Activated CD8-positive, alpha-beta memory T cell treated with anti-CD3 and anti-CD28 coated beads, Interleukin-2, amount 10 ng/mL, durations not matched to agents 7 days and 5 days (primary cell): ENCODE measurements around the gene ZNF236. TPM values are rescaled to one million over a fixed set of nuclear protein-coding genes. Genes with fewer than 3 reads are reported as not detected.
"Not testable (repeated sequence)": the region's sequence is repeated elsewhere in the genome, so short reads cannot be mapped to it uniquely, and the experiment has no call there.

Experiments used
- ATAC-seq: fragments of 150-1000 bp; cut with Tn5 transposase; one replicate; pipeline ENCODE4 v1.10.0; 2021; ENCODE audit warnings: moderate library complexity
- CTCF ChIA-PET: fragments of 350-600 bp; sonication (Branson Sonifier 250); formaldehyde crosslinking; loops from one replicate; lab custom pipeline; 2021; ENCODE audit warnings: antibody characterized with exemption; lab: Charles Lee
- DNase-seq: peaks from one replicate; pipeline ENCODE4 v3.0.0-alpha.2; 2020
- H3K27ac Mint-ChIP-seq: one replicate; pipeline ENCODE4 v1.8.0; 2021; ENCODE audit warnings: mild to moderate bottlenecking, mixed read lengths
- H3K27me3 Mint-ChIP-seq: one replicate; pipeline ENCODE4 v1.8.0; 2021; ENCODE audit warnings: mixed read lengths
- H3K36me3 Mint-ChIP-seq: one replicate; pipeline ENCODE4 v1.8.0; 2021; ENCODE audit warnings: mild to moderate bottlenecking, mixed read lengths
- H3K4me1 Mint-ChIP-seq: one replicate; pipeline ENCODE4 v1.8.0; 2021; ENCODE audit warnings: mixed read lengths
- H3K4me3 Mint-ChIP-seq: one replicate; pipeline ENCODE4 v1.8.0; 2021; ENCODE audit warnings: mild to moderate bottlenecking, moderate library complexity, mixed read lengths
- H3K9me3 Mint-ChIP-seq: one replicate; pipeline ENCODE4 v1.8.0; 2022; ENCODE audit warnings: low read depth, mixed read lengths
- total RNA-seq, 2 experiments: library from RNA; stranded (reverse); gene quantifications; one replicate each; pipeline ENCODE4 v1.2.3, GENCODE V29; 2021

Gene ZNF236
- total RNA-seq, 2 experiments from 2014 or later: 16.8 to 22.9 TPM

GRCh38 chr18:76988827-76989646 lies 166.7 kb downstream of the ZNF236 start:
- CTCF ChIA-PET: interaction anchor here (1.1 to 2.6 kb wide), 2 partner anchors 8 to 11 kb away, joined by 4 to 16 read pairs; no protein-coding TSS in a partner anchor
- no peak overlapping the region for H3K27ac Mint-ChIP-seq
- H3K4me3 Mint-ChIP-seq: no peak overlapping the region
- no peaks in the 10 kb centered on the region for H3K36me3 Mint-ChIP-seq
- no peaks in the 10 kb centered on the region for H3K9me3 Mint-ChIP-seq
- H3K4me1 Mint-ChIP-seq: peaks cover 3% of the 10 kb centered on the region
- ATAC-seq (no peak), DNase-seq (no peak)
- H3K27me3 Mint-ChIP-seq: no peaks in the 10 kb centered on the region

DNA sequence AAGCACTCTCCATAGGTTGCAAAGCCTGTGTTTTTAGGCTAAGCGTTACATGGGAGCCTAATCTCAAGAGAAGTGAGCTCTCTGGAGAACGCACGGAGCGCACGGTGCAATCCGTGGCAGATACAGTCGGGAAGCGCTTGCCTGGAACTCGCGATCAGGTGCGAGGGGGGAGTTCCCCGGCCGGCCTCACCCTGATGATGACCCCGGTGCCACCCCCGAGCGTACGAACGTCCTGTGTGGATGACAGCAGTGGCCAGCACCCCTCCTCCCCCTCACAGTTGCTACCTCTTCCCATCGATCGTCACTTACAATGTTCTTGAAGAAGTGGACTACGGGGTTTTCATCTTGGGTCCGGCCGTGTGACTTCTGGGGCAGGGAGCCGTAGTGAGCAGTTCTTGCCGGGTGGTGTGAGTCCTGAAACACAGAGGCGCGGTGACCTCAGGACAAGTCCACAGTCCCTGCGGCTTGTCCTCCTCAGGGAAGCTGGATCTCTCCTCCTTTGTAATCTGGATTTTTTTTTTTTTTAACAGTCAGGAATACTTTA lies 167.4 kb downstream of the ZNF236 start:
- H3K4me1 Mint-ChIP-seq: peaks cover 3% of the 10 kb centered on the region
- DNase-seq: no peak
- H3K27me3 Mint-ChIP-seq: no peaks in the 10 kb centered on the region
- H3K36me3 Mint-ChIP-seq: no peaks in the 10 kb centered on the region
- no peak overlapping the region for H3K4me3 Mint-ChIP-seq
- CTCF ChIA-PET: interaction anchor here (2.6 kb wide), 1 partner anchor 11 kb away, joined by 16 read pairs; no protein-coding TSS in a partner anchor
- no peak for ATAC-seq
- no peak overlapping the region for H3K27ac Mint-ChIP-seq
- H3K9me3 Mint-ChIP-seq: no peaks in the 10 kb centered on the region

DNA sequence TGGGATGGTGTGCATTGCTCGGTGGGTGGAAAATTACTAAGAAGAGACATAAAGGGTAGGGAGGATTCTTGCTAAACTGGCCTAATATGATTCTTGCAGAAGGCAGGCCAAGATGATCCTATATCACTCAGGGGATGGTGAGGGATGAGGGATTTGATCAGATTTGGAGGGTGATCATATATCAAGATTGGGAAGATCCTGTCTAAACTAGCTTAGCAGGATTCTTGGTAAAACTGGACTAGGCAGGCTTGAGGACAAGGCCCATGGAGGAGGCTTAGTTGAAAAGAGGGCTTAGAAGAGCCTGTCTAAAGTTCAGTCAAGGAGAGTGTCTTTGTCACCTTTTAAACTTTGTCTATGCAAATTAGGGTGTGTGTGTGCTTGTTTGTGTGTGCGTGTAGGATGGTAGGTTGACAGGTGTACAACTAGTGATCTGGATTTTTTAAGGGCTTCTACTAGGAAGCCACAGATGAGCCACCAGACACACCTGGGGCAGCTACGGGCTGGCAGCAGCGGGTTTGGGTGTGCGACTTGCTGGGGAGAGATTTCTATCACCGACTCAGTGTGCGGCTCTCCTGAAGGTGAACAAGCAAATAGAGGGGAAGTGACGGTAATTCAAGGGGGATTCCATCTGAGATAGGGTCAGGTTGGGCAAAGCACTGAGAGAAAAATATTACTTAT lies 168.1 kb downstream of the ZNF236 start:
- not testable (repeated sequence) for H3K4me1 Mint-ChIP-seq, H3K27me3 Mint-ChIP-seq, H3K27ac Mint-ChIP-seq, H3K36me3 Mint-ChIP-seq, H3K4me3 Mint-ChIP-seq, ATAC-seq, H3K9me3 Mint-ChIP-seq, DNase-seq
- CTCF ChIA-PET: interaction anchor here (1.1 to 2.6 kb wide), 3 partner anchors 8 to 10 kb away, joined by 3 to 16 read pairs (median 10); no protein-coding TSS in a partner anchor

DNA sequence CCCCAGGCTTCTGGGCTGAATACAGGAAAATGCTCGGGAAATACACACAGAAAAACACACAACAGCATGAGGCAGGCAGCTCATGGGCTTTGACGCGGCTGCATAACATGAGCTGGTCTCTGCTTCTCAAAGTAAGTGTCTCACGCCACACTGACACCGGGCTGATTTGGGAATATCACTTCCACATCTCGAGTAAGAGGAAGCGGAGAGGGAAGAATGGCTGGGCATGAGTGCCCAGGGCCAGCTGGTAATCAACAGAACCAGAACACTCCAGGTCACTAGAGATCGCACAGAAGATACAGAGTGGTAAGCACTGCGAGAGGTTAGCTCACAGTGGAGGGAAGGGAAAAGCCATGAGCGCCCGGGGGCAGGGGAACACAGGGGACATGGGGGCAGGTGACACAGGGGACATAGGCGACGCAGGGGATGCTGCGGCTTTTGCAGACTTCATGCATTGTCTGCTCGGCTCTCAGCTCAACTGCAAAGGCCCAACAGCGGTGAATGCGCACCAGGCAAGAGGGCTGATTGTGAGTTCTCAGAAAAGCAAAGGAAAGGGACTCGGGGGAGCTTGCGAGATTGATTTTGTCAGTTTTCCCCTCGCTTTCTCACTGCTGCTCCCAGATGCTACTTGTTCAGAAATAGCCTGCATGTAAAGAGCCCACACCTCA lies 168.8 kb downstream of the ZNF236 start:
- Mint-ChIP-seq H3K9me3 (no peaks in the 10 kb centered on the region), H3K27me3 (no peaks in the 10 kb centered on the region), H3K36me3 (no peaks in the 10 kb centered on the region), H3K4me1 (peaks cover 3% of the 10 kb centered on the region), H3K27ac (no peak overlapping the region), H3K4me3 (no peak overlapping the region)
- ATAC-seq (no peak), DNase-seq (no peak)
- CTCF ChIA-PET: interaction anchor here (1.1 to 1.5 kb wide), 2 partner anchors 8 to 9 kb away, joined by 3 to 10 read pairs; no protein-coding TSS in a partner anchor

DNA sequence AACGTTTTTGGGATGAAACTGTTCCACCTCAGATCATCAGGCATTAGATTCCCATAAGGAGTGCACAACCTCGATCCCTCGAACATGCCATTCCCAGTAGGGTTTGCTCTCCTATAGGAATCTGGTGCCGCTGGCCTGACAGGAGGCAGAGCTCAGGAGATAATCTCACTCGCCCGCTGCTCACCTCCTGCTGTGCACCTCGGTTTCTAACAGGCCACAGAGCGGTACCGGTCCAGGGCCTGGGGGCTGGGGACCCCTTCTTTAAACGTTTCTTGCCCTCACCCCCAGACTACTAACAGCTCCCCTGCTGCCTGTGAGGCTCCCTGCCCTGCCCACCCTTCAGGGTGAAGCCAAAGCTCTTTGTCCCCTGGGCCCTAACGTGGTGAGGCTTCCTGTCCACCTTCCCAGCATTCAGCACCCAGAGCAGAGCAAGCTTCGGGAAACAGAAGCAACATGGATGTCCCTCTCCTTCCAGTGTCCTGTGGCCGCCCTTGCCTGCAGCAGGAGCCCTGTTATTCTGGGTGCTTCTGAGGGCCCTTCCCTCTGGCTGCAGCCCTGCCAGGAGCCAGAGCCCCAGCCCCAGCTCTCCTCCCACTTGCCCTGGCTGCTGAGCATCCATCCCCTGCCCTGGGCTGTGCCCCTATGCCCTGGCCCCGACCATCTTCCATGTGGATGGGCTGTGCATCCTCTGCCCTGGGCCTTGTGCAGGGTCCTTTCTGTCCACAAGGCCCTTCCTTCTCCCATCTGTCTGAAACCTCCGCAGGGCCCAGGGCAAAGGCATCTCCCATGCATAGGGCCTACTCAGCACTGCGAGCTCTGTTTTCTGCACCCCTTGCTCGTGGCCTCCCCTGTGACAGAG lies 170.1 kb downstream of the ZNF236 start:
- Mint-ChIP-seq H3K4me1 (peaks cover 3% of the 10 kb centered on the region), H3K27ac (no peak overlapping the region)

GRCh38 chr18:76993085-76993382 lies 170.7 kb downstream of the ZNF236 start:
- H3K9me3 Mint-ChIP-seq: no peaks in the 10 kb centered on the region
- H3K4me1 Mint-ChIP-seq: peaks cover 3% of the 10 kb centered on the region
- H3K36me3 Mint-ChIP-seq: no peaks in the 10 kb centered on the region
- CTCF ChIA-PET: no interaction called here
- no peaks in the 10 kb centered on the region for H3K27me3 Mint-ChIP-seq
- DNase-seq (no peak), ATAC-seq (no peak)
- H3K27ac Mint-ChIP-seq: no peak overlapping the region
- H3K4me3 Mint-ChIP-seq: no peak overlapping the region

More for the DNA sequence above, 170.1 kb downstream of the ZNF236 start:
- no peak for ATAC-seq
- DNase-seq: no peak
- H3K9me3 Mint-ChIP-seq: no peaks in the 10 kb centered on the region
- no peaks in the 10 kb centered on the region for H3K36me3 Mint-ChIP-seq
- no peaks in the 10 kb centered on the region for H3K27me3 Mint-ChIP-seq
- CTCF ChIA-PET: interaction anchor here (1.5 kb wide), 1 partner anchor 8 kb away, joined by 10 read pairs; no protein-coding TSS in a partner anchor
- H3K4me3 Mint-ChIP-seq: no peak overlapping the region

DNA sequence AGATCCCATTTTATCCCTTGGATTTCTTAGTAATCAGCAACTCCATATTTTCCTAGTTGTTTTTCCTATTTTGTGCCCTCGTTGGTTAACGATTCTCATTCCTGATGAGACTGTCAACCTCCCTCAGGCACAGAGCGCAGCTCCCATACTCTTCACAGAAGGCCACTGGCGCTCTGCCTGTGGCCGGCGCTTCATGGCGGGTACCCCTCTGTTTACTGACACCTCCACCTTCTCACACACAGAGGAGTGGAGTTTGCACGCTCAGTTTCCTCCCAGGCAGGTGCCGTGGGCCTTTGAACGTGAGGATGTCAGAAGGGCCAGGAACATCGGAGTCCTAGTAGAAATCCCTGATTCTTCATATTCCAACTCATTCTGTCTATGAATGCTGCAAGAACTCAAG lies 171.2 kb downstream of the ZNF236 start:
- peaks cover 3% of the 10 kb centered on the region for H3K4me1 Mint-ChIP-seq
- no peak overlapping the region for H3K27ac Mint-ChIP-seq
- no peaks in the 10 kb centered on the region for H3K36me3 Mint-ChIP-seq
- no peaks in the 10 kb centered on the region for H3K27me3 Mint-ChIP-seq
- no peak overlapping the region for H3K4me3 Mint-ChIP-seq
- no peaks in the 10 kb centered on the region for H3K9me3 Mint-ChIP-seq
- ATAC-seq (no peak), DNase-seq (no peak)
- CTCF ChIA-PET: no interaction called here

DNA sequence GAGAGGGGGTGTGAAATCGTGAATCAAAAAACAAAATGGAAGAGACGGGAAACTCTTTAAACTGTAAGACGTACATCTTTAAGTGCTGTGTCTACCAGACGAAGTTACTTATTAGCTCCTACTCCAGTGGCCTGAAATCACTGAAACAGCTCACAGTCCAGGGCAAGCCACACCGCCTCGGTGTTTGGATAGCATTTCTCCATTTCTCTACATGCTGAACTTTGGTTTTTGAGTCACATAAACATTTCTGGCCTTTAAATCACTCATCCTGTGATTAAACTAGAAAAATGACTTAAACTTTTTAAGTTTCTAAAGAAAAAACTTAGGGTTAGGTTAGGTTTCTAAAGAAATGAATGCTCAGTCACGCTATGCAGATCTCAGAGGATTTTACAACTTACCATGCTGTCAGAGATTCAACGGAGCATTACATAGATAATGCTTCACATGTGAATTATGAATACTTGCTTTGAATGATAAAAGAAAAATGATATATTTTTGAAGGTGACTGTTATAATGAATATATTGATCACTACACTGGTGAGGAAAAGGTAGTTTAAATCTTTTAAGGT lies 171.8 kb downstream of the ZNF236 start:
- H3K27ac Mint-ChIP-seq: no peak overlapping the region
- no peaks in the 10 kb centered on the region for H3K9me3 Mint-ChIP-seq
- DNase-seq (no peak), ATAC-seq (no peak)
- H3K4me1 Mint-ChIP-seq: peaks cover 4% of the 10 kb centered on the region
- no peaks in the 10 kb centered on the region for H3K36me3 Mint-ChIP-seq
- CTCF ChIA-PET: interaction anchor here (4.1 kb wide), 1 partner anchor 10 kb away, joined by 22 read pairs; no protein-coding TSS in a partner anchor
- H3K27me3 Mint-ChIP-seq: no peaks in the 10 kb centered on the region
- H3K4me3 Mint-ChIP-seq: no peak overlapping the region

- ATAC-seq: no peak
- H3K27ac Mint-ChIP-seq: no peak overlapping the region
- CTCF ChIA-PET: interaction anchor here (1.7 to 4.1 kb wide), 3 partner anchors 12 to 216 kb away, joined by 6 to 22 read pairs (median 7); no protein-coding TSS in a partner anchor
These were observed 173.5 kb downstream of the ZNF236 start for GRCh38 chr18:76995896-76996295.

DNA sequence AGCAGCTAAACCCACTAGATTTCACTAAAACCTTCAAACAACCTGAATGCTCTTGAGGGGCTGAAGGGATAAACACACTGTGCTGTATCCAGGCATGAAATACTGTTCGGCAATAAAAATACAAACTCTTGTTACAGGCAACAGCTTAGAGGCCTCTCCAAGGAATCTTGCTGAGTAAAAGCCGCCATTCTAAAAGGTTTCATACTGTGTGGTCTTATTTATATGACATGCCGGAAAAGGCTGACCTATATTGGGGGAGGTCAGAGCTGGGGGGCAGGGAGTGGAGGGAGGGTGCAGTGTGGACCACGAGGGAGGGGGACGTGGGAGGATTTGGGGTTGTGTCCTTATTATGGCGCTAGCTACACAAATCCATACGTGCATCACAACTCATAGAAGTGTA lies 174.1 kb downstream of the ZNF236 start:
- ATAC-seq (no peak), DNase-seq (no peak)
- CTCF ChIA-PET: interaction anchor here (1.7 to 4.1 kb wide), 3 partner anchors 12 to 215 kb away, joined by 6 to 22 read pairs (median 7); no protein-coding TSS in a partner anchor
- Mint-ChIP-seq H3K4me1 (peaks cover 13% of the 10 kb centered on the region), H3K9me3 (no peaks in the 10 kb centered on the region), H3K36me3 (no peaks in the 10 kb centered on the region), H3K4me3 (no peak overlapping the region), H3K27ac (no peak overlapping the region), H3K27me3 (no peaks in the 10 kb centered on the region)

More at GRCh38 chr18:76995896-76996295, 173.5 kb downstream of the ZNF236 start:
- peaks cover 13% of the 10 kb centered on the region for H3K4me1 Mint-ChIP-seq
- H3K27me3 Mint-ChIP-seq: no peaks in the 10 kb centered on the region
- no peak for DNase-seq
- H3K36me3 Mint-ChIP-seq: no peaks in the 10 kb centered on the region
- no peak overlapping the region for H3K4me3 Mint-ChIP-seq
- H3K9me3 Mint-ChIP-seq: no peaks in the 10 kb centered on the region

DNA sequence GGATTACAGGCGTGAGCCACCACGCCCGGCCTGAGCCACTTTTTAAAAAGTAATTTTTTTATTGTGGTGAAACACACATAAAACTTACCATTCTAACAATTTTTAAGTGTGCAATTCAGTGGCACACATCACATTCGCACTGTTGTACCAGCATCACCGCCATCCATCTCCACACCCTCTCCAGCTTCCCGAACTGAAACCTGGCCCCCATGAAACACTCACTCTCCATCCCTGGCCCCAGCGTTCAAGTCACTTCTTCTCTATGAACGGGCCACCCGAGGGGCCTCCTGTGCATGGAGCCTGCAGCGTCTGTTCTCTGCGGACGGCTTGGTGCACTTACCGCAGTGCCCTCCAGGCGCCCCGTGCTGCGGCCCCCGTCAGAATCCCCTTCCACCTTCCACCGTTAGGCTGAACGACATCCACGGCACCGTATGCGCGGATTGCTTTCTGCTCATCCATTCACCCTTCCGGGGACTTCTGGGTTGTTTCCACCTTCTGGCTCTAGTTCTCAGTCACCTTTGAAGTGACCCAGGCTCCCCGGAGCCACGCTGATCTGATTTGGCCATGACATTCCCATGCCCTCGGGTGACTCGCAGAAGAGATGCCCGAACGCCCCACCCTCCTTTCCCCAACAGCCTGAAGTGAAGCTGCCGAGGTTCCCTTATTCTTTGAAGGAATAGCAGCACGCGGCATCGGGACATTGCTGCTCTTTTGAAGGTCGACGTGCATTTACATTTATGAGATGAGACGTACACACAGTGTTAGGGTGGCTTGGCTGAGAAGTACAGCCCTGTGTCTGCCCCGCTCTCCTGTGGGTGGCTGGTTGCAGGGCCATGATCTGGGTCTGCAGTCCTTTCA lies 175.8 kb downstream of the ZNF236 start:
- ATAC-seq (no peak), DNase-seq (no peak)
- Mint-ChIP-seq H3K36me3 (no peaks in the 10 kb centered on the region), H3K4me3 (no peak overlapping the region), H3K9me3 (no peaks in the 10 kb centered on the region), H3K4me1 (peaks cover 18% of the 10 kb centered on the region), H3K27ac (no peak overlapping the region), H3K27me3 (no peaks in the 10 kb centered on the region)
- CTCF ChIA-PET: interaction anchor here (1.7 to 8.5 kb wide), 6 partner anchors 14 to 214 kb away, joined by 6 to 97 read pairs (median 23); no protein-coding TSS in a partner anchor
